HCT116 (cell line): Measurements from ENCODE around the gene HDDC3.

Experiments used
- EZH2 ChIP-seq: fragments of 200-600 bp; sonication (generic); IDR thresholded peaks from 2 replicates; pipeline ENCODE4 v1.6.1; 2017; ENCODE audit warnings: antibody characterized with exemption, mixed run types
- JUND ChIP-seq: IDR thresholded peaks from 2 replicates; pipeline ENCODE4 v1.6.1; 2012
- POLR2A ChIP-seq: IDR thresholded peaks from 2 replicates; pipeline ENCODE4 v1.7.0; 2011; ENCODE audit warnings: borderline replicate concordance; ENCODE audit not compliant: insufficient read depth, insufficient read length; ENCODE audit errors: extremely low read depth
- POLR2AphosphoS5 ChIP-seq: IDR thresholded peaks from 2 replicates; pipeline ENCODE4 v1.6.1; 2011; ENCODE audit warnings: mild to moderate bottlenecking, low read depth, low read length, moderate library complexity
- SIN3A ChIP-seq: IDR thresholded peaks from 2 replicates; pipeline ENCODE4 v1.6.1; 2012; ENCODE audit warnings: low read depth
- SP1 ChIP-seq: IDR thresholded peaks from 2 replicates; pipeline ENCODE4 v1.6.1; 2012; ENCODE audit warnings: low read depth
- TF ChIP-seq, protein P1 (sequence below), 3 experiments: fragments of 200-600 bp in 1 of 3; sonication (generic) in 1 of 3; IDR thresholded peaks in 2 of 3; conservative IDR thresholded peaks in 1 of 3; 2 replicates each; pipeline ENCODE4 v1.5.1; 2012 to 2017; ENCODE audit warnings: low read depth in 2 of 3, low read length in 2 of 3, antibody characterized with exemption in 1 of 3, borderline replicate concordance in 1 of 3, control low read depth in 1 of 3, mild to moderate bottlenecking in 1 of 3, mixed read lengths in 1 of 3, mixed run types in 1 of 3, moderate library complexity in 1 of 3; ENCODE audit not compliant: insufficient read depth in 1 of 3
- TF ChIP-seq, protein P2 (sequence below): IDR thresholded peaks from 2 replicates; pipeline ENCODE4 v1.6.1; 2011; ENCODE audit warnings: mild to moderate bottlenecking, low read length, moderate library complexity; ENCODE audit not compliant: insufficient replicate concordance; ENCODE audit errors: extremely low read depth
- TF ChIP-seq, protein P3 (sequence below): IDR thresholded peaks from 2 replicates; pipeline ENCODE4 v1.6.1; 2012

DNA sequence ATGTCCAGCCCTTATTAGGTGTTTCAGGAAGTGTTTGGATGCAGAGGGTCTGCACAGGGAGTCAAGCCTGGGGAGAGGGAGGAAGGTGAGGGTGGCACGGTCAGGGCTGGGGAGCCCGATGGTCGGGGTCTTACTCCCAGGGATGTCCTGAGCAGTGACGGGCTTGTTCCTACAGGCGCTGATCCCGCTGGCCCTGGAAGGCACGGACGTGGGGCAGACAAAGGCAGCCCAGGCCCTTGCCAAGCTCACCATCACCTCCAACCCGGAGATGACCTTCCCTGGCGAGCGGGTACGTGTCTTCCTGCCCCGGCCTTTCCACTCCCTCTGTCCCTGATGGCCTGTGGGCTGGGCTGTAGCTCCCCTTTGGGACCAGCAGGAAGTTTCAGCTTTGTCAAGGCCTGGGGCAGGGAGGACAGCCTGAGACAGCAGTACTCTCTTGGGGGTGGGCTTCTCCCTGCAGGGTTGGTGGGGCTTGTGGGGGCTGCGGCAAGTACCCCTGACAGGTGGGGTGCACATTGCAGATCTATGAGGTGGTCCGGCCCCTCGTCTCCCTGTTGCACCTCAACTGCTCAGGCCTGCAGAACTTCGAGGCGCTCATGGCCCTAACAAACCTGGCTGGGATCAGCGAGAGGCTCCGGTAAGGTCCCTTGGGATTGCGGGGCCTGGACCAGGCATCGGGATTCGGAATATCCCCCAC lies 17.8 kb upstream of the HDDC3 start:
- TF ChIP-seq, protein P1, sequence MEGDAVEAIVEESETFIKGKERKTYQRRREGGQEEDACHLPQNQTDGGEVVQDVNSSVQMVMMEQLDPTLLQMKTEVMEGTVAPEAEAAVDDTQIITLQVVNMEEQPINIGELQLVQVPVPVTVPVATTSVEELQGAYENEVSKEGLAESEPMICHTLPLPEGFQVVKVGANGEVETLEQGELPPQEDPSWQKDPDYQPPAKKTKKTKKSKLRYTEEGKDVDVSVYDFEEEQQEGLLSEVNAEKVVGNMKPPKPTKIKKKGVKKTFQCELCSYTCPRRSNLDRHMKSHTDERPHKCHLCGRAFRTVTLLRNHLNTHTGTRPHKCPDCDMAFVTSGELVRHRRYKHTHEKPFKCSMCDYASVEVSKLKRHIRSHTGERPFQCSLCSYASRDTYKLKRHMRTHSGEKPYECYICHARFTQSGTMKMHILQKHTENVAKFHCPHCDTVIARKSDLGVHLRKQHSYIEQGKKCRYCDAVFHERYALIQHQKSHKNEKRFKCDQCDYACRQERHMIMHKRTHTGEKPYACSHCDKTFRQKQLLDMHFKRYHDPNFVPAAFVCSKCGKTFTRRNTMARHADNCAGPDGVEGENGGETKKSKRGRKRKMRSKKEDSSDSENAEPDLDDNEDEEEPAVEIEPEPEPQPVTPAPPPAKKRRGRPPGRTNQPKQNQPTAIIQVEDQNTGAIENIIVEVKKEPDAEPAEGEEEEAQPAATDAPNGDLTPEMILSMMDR (IDR thresholded peaks at IDR 0.05 in 2 of 3, conservative IDR thresholded peaks at IDR 0.05 in 1 of 3; ENCODE audit: borderline replicate concordance in 1 of 3, insufficient read depth in 1 of 3, low read depth in 2 of 3, low read length in 2 of 3) = no peak
- TF ChIP-seq, protein P2, sequence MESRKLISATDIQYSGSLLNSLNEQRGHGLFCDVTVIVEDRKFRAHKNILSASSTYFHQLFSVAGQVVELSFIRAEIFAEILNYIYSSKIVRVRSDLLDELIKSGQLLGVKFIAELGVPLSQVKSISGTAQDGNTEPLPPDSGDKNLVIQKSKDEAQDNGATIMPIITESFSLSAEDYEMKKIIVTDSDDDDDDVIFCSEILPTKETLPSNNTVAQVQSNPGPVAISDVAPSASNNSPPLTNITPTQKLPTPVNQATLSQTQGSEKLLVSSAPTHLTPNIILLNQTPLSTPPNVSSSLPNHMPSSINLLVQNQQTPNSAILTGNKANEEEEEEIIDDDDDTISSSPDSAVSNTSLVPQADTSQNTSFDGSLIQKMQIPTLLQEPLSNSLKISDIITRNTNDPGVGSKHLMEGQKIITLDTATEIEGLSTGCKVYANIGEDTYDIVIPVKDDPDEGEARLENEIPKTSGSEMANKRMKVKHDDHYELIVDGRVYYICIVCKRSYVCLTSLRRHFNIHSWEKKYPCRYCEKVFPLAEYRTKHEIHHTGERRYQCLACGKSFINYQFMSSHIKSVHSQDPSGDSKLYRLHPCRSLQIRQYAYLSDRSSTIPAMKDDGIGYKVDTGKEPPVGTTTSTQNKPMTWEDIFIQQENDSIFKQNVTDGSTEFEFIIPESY = no peak
- no peak for TF ChIP-seq JUND
- TF ChIP-seq, protein P3, sequence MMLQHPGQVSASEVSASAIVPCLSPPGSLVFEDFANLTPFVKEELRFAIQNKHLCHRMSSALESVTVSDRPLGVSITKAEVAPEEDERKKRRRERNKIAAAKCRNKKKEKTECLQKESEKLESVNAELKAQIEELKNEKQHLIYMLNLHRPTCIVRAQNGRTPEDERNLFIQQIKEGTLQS = no peak
- TF ChIP-seq EZH2 = no peak
- no peak for TF ChIP-seq SIN3A
- no peak for TF ChIP-seq POLR2A
- TF ChIP-seq SP1 = no peak
- TF ChIP-seq POLR2AphosphoS5 = no peak
